ENCODE results near the gene C17orf75.

C17orf75 gene

DNA sequence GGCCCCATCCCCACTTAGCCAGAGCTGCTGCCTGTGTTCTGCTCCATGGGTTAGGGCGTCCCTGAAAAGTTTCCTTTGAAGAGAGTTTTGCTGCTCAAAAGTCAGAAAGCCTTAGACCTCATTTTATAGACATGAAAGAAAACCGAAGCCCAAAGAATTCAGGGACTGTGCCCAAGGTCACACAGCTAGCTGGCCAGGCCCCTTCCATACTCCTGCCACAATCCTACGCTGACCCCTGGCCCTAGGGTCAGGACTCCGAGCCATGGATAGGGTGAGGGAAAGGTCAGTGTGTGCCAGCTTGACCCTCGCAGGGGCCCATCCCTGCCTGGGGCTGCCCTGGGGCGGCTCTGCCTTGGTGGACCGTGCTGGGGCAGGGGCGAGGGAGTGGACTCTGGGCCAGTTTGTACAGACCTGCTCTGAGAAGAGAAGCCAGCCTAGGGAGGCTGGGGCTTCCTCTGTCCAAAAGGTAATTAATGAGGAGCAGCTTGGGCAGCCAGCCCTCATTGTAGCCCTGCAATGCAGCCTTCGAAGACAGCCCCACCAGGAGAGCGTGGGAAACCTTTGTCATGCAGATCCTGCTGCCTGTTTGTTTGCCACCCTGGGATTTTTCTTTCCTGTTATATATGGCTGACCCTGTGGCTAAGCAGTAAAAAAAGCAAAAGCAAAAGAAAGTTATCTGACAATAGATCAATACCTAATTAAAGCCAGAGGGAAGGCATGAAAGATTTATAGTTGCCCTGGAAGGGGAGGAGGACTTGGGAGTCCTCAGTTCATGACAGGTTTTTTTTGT, 38.9 kb downstream of the C17orf75 start:
- no peak for DNase-seq

- no peak for DNase-seq
These were observed 39.9 kb downstream of the C17orf75 start for GRCh38 chr17:32302037-32302436.

- no peak for DNase-seq
These were observed 42.3 kb downstream of the C17orf75 start for GRCh38 chr17:32299580-32300164.

GRCh38 chr17:32298721-32299579, 43.0 kb downstream of the C17orf75 start:
- DNase-seq = peak in 1 of 2 experiments; percentile 46

GRCh38 chr17:32298298-32298697, 43.7 kb downstream of the C17orf75 start:
- no peak for DNase-seq

GRCh38 chr17:32297860-32298259, 44.1 kb downstream of the C17orf75 start:
- DNase-seq = no peak

DNA sequence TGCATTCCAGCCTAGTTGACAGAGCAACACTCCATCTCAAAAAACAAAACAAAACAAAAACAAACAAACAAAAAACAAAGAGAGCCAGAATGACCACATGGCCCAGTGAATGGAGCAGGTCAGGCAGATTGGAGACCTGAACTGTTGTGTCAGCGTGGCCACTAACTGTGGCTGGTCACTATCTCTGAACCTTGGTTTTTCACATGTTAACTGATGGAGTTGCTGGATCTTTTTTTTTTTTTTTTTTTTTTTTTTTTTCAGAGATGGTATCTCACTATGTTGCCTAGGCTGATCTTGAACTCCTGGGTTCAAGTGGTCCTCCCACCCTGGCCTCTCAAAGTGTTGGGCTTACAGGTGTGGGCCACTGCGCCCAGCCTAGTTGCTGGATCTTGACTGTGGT, 44.5 kb downstream of the C17orf75 start:
- DNase-seq = no peak

DNA sequence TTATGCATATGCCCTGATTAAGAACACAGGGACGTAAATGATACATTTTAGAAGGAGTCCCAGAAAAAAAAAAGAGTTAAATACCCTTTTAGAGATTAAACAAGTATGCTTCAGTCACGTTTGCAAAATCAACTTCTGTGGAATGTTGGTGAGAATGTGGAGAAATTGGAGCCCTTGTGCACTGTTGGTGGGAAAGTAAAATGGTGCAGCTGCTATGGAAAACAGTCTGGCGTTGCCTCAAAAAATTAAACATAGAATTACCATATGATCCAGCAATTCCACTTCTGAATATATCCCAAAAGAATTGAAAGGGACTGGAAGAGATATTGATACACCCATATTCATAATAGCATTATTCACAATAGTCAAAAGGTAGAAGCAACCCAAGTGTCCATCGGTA, 49.9 kb downstream of the C17orf75 start:
- DNase-seq = no peak

GRCh38 chr17:32289471-32290070, 52.4 kb downstream of the C17orf75 start:
- DNase-seq = no peak

DNA sequence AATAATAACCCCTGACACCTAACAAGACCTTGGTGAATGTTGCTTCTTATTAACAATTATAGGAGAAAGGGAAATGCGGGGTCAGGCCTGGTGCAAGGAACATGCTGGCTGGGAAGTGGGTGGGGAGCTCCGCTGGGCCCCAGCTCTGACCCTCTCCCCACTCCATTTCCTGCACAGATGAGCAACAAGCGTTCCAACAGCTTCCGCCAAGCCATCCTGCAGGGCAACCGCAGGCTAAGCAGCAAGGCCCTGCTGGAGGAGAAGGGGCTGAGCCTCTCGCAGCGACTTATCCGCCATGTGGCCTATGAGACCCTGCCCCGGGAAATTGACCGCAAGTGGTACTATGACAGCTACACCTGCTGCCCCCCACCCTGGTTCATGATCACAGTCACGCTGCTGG, 53.4 kb downstream of the C17orf75 start:
- DNase-seq = no peak

DNA sequence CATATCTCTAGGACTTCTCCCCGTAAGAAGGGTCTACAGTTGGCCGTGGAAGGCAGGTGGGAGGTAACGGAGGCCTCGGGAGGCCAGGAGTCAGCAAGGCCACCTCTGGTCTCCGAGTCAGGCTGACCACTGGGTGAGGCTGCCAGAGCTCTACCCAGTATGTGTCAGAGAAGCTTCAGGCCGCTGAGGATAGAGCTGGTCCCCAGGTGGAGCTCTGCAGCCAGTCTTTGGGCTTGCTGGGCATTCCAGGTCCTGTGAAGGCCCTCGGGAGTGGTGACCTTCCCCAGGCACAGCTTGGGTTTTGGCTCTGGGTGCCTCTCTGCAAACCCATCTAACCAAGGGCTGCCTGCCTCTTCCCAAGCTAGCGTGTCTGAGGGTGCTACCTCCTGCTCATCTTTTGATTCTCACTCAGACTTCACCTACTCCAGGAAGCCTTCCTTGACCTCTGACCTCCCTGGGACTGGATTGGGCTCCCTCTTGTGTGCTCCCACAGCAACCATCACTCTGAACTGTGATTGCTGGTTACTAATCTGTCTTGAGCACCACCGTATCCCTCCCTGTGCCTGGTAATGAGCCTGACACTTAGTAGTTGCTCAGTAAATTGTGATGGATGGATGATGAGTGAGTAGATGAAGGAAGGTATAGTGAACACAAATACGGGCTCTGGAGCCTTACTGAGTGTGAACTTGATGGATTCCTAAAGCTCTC, 54.0 kb downstream of the C17orf75 start:
- no peak for DNase-seq

DNA sequence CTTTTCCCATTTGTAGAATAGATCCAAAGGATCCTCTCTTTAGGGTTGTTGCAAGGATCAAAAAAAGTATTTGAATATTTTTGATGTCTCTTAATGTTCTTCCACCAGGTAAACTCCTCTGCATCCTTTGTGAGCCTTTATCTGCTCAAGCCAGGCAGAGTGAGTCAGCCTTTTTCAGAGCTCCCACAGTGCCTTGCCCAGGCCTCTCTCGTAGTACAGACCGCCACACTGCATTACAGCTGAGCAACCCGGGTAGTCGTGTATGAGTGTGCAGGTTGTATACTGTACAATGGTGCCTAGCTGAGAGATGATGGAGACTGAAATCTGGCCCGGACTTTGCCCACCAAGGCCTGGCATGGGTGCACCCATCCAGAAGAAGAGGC, 55.5 kb downstream of the C17orf75 start:
- DNase-seq = no peak

GRCh38 chr17:32285746-32286517, 56.0 kb downstream of the C17orf75 start:
- DNase-seq = no peak

GRCh38 chr17:32285306-32285705, 56.7 kb downstream of the C17orf75 start:
- no peak for DNase-seq

DNA sequence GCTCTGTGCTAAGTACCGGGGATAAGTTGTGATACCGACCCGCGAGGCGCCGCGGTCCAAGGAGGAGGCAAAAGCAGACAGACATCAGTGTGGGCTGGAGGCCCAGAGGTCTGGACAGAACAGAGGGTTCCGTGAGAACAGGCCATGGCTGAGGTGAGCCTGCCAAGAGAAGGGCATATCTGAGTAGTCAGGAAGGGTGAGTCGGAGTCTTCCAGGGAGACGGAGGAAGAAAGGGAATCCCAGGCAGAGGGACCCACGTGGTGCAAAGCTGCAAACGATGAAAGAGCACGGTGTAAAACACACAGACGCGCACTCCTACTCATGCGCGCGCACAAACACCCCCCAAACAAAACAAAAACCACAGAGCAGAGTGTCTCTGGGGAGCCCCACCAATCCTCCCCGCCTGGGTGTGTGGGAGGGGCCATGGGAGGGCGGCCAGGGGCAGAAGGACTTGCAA, 58.2 kb downstream of the C17orf75 start:
- DNase-seq = no peak

GRCh38 chr17:32281011-32281451, 60.9 kb downstream of the C17orf75 start:
- DNase-seq = no peak

DNA sequence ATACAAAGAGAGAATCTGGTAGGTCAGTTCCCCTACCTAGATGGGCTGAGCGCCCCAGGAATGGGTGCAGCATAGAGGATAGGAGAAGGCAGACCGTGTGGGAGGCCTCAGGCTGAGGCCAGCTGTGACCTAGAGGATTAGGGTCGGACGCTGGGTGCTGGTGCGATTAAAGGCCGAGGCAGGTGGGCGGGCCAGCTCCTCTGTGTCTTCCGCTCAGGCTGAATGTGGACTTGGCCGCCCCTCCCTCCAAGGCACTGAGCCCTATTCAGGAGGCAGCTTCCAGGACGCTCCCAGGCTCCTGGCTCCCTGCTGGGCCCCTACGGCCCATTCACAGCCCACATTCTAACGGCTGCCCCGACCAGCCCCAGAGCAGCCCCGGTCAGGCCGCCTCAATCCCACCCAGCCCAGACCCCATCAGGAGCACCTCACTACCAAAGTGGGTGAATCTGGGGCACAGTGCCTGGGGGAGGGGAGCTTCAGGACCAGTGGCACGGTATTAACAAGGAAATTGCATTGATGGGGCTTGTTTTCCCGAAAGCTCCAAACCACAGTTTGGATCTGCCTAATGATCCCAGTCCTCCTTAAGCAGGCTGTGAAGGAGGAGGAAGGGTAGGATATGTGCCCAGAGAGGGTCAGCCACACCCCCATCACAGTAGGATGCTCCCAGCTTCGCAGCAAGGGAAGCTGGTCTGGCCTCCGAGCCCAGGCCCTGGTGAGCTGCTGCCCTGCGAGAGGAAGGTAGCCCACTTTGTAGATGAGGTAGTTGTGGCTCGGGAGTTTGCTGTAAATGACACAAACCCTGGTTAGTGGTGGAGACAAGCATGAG, 61.9 kb downstream of the C17orf75 start:
- no peak for DNase-seq

DNA sequence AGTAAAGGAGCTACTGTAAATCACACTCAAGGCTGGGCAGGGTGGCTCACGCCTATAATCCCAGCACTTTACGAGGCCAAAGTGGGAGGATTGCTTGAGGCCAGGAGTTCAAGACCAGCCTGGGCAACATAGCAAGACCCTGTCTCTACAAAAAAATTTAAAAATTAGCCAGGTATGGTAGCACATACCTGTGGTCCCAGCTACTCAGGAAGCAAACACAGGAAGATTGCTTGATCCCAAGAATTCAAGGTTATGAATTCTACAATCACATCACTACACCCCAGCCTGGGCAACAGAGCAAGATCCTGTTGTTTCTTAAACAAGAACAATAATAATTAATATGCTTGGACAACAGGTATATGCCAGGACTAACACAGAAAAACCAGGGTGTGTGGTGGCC, 63.2 kb downstream of the C17orf75 start:
- DNase-seq = no peak
